ENCODE measurements around the gene RBMXL3.
"Not testable (repeated sequence)": the region's sequence is repeated elsewhere in the genome, so short reads cannot be mapped to it uniquely, and the experiment has no call there.

The RBMXL3 gene

GRCh38 chrX:115214605-115215004 is 25.4 kb downstream of the RBMXL3 start:
- Histone ChIP-seq H4K20me1 (ENCODE audit: insufficient read depth, low read length) (no peaks in the 10 kb centered on the region), H3K9ac (ENCODE audit: low read depth, low read length) (no peak overlapping the region), H3K4me2 (ENCODE audit: insufficient read depth, low read length) (no peak overlapping the region), H2AFZ (ENCODE audit: low read depth, low read length) (no peak overlapping the region), H3K27me3 (ENCODE audit: insufficient read depth, low read length, poor library complexity) (no peaks in the 10 kb centered on the region), H3K9me3 (ENCODE audit: insufficient read depth, low read length, severe bottlenecking) (no peaks in the 10 kb centered on the region), H3K79me2 (ENCODE audit: insufficient read depth, low read length) (no peaks in the 10 kb centered on the region), H3K27ac (ENCODE audit: low read length) (no peak overlapping the region), H3K4me3 (ENCODE audit: low read depth in 1 of 2, low read length in 2 of 2) (no peak overlapping the region), H3K4me1 (ENCODE audit: insufficient read depth, low read length) (no peaks in the 10 kb centered on the region), H3K36me3 (ENCODE audit: insufficient read depth, low read length) (no peaks in the 10 kb centered on the region)
- ATAC-seq (ENCODE audit: insufficient read depth, low read depth): no peak
- TF ChIP-seq CTCF (IDR thresholded peaks at IDR 0.05; ENCODE audit: borderline replicate concordance, extremely low read depth, low read length, poor library complexity, severe bottlenecking): no peak
- TF ChIP-seq EZH2 (IDR thresholded peaks at IDR 0.05; ENCODE audit: borderline replicate concordance, low read depth, low read length, severe bottlenecking): no peak
- no peak for DNase-seq

GRCh38 chrX:115217346-115217745 is 28.1 kb downstream of the RBMXL3 start:
- H3K27me3 ChIP-seq (ENCODE audit: insufficient read depth, low read length, poor library complexity); H3K9me3 ChIP-seq (ENCODE audit: insufficient read depth, low read length, severe bottlenecking); H3K4me1 ChIP-seq (ENCODE audit: insufficient read depth, low read length); H2AFZ ChIP-seq (ENCODE audit: low read depth, low read length); ATAC-seq (ENCODE audit: insufficient read depth, low read depth); H3K4me2 ChIP-seq (ENCODE audit: insufficient read depth, low read length); H3K79me2 ChIP-seq (ENCODE audit: insufficient read depth, low read length); DNase-seq; H3K9ac ChIP-seq (ENCODE audit: low read depth, low read length); H3K4me3 ChIP-seq (ENCODE audit: low read depth in 1 of 2, low read length in 2 of 2); H3K27ac ChIP-seq (ENCODE audit: low read length); H3K36me3 ChIP-seq (ENCODE audit: insufficient read depth, low read length); H4K20me1 ChIP-seq (ENCODE audit: insufficient read depth, low read length): not testable (repeated sequence)

DNA sequence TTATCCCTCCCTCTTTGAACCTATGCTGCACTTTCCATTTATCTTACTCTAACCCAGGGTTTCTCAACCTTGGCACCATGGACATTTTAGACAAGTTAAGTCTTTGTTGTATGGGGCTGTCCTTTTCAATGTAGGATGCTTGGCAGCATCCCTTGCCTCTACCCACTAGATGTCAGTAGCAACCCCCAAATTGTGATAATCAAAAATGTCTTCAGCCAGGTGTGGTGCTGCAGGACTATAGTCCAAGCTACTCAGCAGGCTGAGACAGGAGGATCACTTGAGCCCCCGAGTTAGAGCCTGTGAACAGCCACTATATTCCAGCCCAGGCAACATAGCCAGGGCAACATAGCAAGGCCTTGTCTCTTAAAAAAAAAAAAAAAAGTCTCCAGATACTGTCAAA is 37.7 kb downstream of the RBMXL3 start:
- Histone ChIP-seq H3K27ac (ENCODE audit: low read length) (no peak overlapping the region), H3K36me3 (ENCODE audit: insufficient read depth, low read length) (no peaks in the 10 kb centered on the region), H4K20me1 (ENCODE audit: insufficient read depth, low read length) (no peaks in the 10 kb centered on the region), H3K27me3 (ENCODE audit: insufficient read depth, low read length, poor library complexity) (no peaks in the 10 kb centered on the region), H3K4me3 (ENCODE audit: low read depth in 1 of 2, low read length in 2 of 2) (no peak overlapping the region), H2AFZ (ENCODE audit: low read depth, low read length) (no peak overlapping the region), H3K9ac (ENCODE audit: low read depth, low read length) (no peak overlapping the region), H3K9me3 (ENCODE audit: insufficient read depth, low read length, severe bottlenecking) (no peaks in the 10 kb centered on the region), H3K79me2 (ENCODE audit: insufficient read depth, low read length) (no peaks in the 10 kb centered on the region), H3K4me1 (ENCODE audit: insufficient read depth, low read length) (no peaks in the 10 kb centered on the region), H3K4me2 (ENCODE audit: insufficient read depth, low read length) (no peak overlapping the region)
- DNase-seq: no peak
- no peak for ATAC-seq (ENCODE audit: insufficient read depth, low read depth)
- TF ChIP-seq CTCF (IDR thresholded peaks at IDR 0.05; ENCODE audit: borderline replicate concordance, extremely low read depth, low read length, poor library complexity, severe bottlenecking) (no peak), EZH2 (IDR thresholded peaks at IDR 0.05; ENCODE audit: borderline replicate concordance, low read depth, low read length, severe bottlenecking) (no peak)

DNA sequence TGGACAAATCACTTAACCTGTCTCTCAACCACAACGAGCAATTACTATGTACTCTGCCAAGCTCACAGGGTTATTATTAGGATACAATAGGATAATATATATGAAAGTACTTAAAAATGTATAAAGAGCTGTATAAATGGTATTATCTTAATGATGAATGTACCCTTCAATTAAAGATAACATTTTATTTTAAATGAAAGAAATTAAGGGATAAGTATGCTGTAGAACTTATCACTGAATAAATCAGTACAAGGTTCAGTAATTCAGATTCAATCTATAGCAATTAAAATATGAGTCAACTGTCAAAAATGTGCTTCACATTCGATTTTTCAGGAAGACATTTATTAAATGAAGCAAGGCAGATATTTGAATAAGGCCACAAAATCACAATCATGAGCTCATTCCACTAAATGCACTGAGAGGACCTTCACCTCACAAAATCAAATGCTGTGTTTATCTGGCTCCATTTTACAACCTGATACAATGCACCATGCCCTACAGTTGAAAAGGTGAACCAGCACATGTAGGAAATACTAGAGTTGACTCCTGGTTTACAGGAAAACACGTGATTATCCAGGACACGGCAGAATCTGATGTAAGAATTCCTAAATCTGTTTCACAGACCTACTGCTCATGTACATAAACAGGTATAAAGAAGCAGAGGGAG is 40.3 kb downstream of the RBMXL3 start:
- no peak overlapping the region for H3K27ac ChIP-seq (ENCODE audit: low read length)
- no peak overlapping the region for H3K4me2 ChIP-seq (ENCODE audit: insufficient read depth, low read length)
- no peaks in the 10 kb centered on the region for H4K20me1 ChIP-seq (ENCODE audit: insufficient read depth, low read length)
- no peak for DNase-seq
- no peak for ATAC-seq (ENCODE audit: insufficient read depth, low read depth)
- TF ChIP-seq EZH2 (IDR thresholded peaks at IDR 0.05; ENCODE audit: borderline replicate concordance, low read depth, low read length, severe bottlenecking) (no peak), CTCF (IDR thresholded peaks at IDR 0.05; ENCODE audit: borderline replicate concordance, extremely low read depth, low read length, poor library complexity, severe bottlenecking) (no peak)
- no peak overlapping the region for H3K9ac ChIP-seq (ENCODE audit: low read depth, low read length)
- H3K4me1 ChIP-seq (ENCODE audit: insufficient read depth, low read length): no peaks in the 10 kb centered on the region
- H3K27me3 ChIP-seq (ENCODE audit: insufficient read depth, low read length, poor library complexity): no peaks in the 10 kb centered on the region
- H2AFZ ChIP-seq (ENCODE audit: low read depth, low read length): no peak overlapping the region
- H3K79me2 ChIP-seq (ENCODE audit: insufficient read depth, low read length): no peaks in the 10 kb centered on the region
- H3K9me3 ChIP-seq (ENCODE audit: insufficient read depth, low read length, severe bottlenecking): no peaks in the 10 kb centered on the region
- H3K4me3 ChIP-seq (ENCODE audit: low read depth in 1 of 2, low read length in 2 of 2): no peak overlapping the region
- H3K36me3 ChIP-seq (ENCODE audit: insufficient read depth, low read length): no peaks in the 10 kb centered on the region

Measured in DND-41 (cell line).